Heart left ventricle (tissue), 16 donors: ENCODE data around the gene CSRNP2. TPM values are rescaled to one million over a fixed set of nuclear protein-coding genes. Genes with fewer than 3 reads are reported as not detected.

Experiments
- ATAC-seq, 4 donors: fragments of 200-7000 bp; cut with Tn5 transposase; one replicate each; pipeline ENCODE4 v1.9.1; 2020 to 2022; ENCODE audit warnings: moderate library complexity in 4 of 4, mild to moderate bottlenecking in 3 of 4, moderate number of reproducible peaks in 1 of 4
- DNase-seq, 5 donors: peaks; one replicate each; pipeline ENCODE4 v3.0.0-alpha.2; 2020
- H3K27ac ChIP-seq, 12 donors: fragments of 200-600 bp; sonication (generic) in 4 of 12; one replicate each; pipeline versions ENCODE4 v1.5.0 to v1.8.0; 2016 to 2022; ENCODE audit warnings: mild to moderate bottlenecking in 2 of 12
- H3K27me3 ChIP-seq, 9 donors: fragments of 200-600 bp; sonication (generic) in 2 of 9; one replicate each; pipeline versions ENCODE4 v1.5.1 to v1.8.0; 2016 to 2022; ENCODE audit warnings: mild to moderate bottlenecking in 3 of 9
- H3K36me3 ChIP-seq, 9 donors: fragments of 200-600 bp; sonication (generic) in 2 of 9; one replicate each; pipeline versions ENCODE4 v1.5.0 to v1.8.0; 2018 to 2022; ENCODE audit warnings: mild to moderate bottlenecking in 2 of 9
- H3K4me1 ChIP-seq, 12 donors: fragments of 200-600 bp; sonication (generic) in 4 of 12; one replicate each; pipeline versions ENCODE4 v1.5.0 to v1.8.0; 2016 to 2022; ENCODE audit warnings: mild to moderate bottlenecking in 3 of 12
- H3K4me3 ChIP-seq, 12 donors: fragments of 200-600 bp; sonication (generic) in 4 of 12; one replicate each; pipeline versions ENCODE4 v1.5.0 to v1.8.0; 2017 to 2022; ENCODE audit warnings: mild to moderate bottlenecking in 9 of 12, moderate library complexity in 4 of 12
- H3K9me3 ChIP-seq, 12 donors: fragments of 200-600 bp; sonication (generic) in 4 of 12; one replicate each; pipeline versions ENCODE4 v1.5.0 to v1.8.0; 2016 to 2022; ENCODE audit warnings: mild to moderate bottlenecking in 1 of 12
- POLR2A ChIP-seq, 2 donors: fragments of 450-650 bp; IDR thresholded peaks; one replicate each; pipeline ENCODE4 v1.6.1; 2017; ENCODE audit warnings: antibody characterized with exemption in 2 of 2, mild to moderate bottlenecking in 2 of 2, moderate library complexity in 2 of 2
- WGBS, 4 donors: extraction: QIAGEN DNeasy Blood & Tissue Kit in 2 of 4; methylation state at CpG; one replicate each; pipeline versions ENCODE4 v1.1.5 to v1.1.7; 2013 to 2018; 5-methylcytosine and 5-hydroxymethylcytosine counted together
- intact Hi-C, 10 donors: fragments of 100-400 bp; cut with DNase I; formaldehyde crosslinking; loops; one replicate each; pipeline versions ENCODE4 v1.11.1 to v1.14.2; 2022
- polyA plus RNA-seq, 2 donors: library from polyadenylated mRNA; stranded (reverse); fragments of 200-250 nt; gene quantifications; one replicate each; pipeline ENCODE4 v1.2.3, GENCODE V29; 2013
- total RNA-seq, 9 donors: library from RNA; depleted of rRNA in 2 of 9; stranded (reverse); fragments of >200 nt in 2 of 9; fragmentation: NEBNext Ultra II Directional in 3 of 9; extraction: Animal tissue kit (Norgen Biotek cat#: 25700) in 3 of 9; gene quantifications; one replicate each; pipeline versions ENCODE4 v1.1.0 to v1.2.4, GENCODE V29; 2016 to 2023
- TF ChIP-seq, protein P1 (sequence below), 12 donors: fragments of 200-600 bp; sonication (generic) in 4 of 12; IDR thresholded peaks; one replicate each; pipeline versions ENCODE4 v1.5.0 to v1.8.0; 2018 to 2022; ENCODE audit warnings: antibody characterized with exemption in 12 of 12, mild to moderate bottlenecking in 5 of 12
- donor health status: ischemic (EF 13 %, LVEDD 7.1; RV severe dilation, severe dysfunction).
- donor health status: healthy with polysubstance abuse.
- donor health status: DM: no; HTN: yes; CAD: no.
- donor health status: DM: no; HTN: no; CAD: no.
- donor health status: ischemic (EF 25% LVEDD 6.9; RV normal size, moderate dysfunction).
- donor health status: ischemic (EF 25% LVEDD 5.7; RV mildly dilated, moderate dysfunction).
- donor health status: healthy.
- donor health status: DM: yes; HTN: yes; CAD: no.
- donor health status: ischemic (EF 35%, LVEDD 5.7; RV mildly dilated, moderate dysfunction).
- donor health status: nonischemic (EF 11% LVEDD 7.7; RV severe dilation, severe dysfunction).
- donor health status: DM: yes; HTN: yes; CAD: no.
- donor health status: PGD.
- donor health status: ischemic (EF 29% LVEDD 5.4; RV normal size, mild dysfunction).
- donor health status: nonischemic (EF 23%, LVEDD 6.1; RV moderate dilation, normal function).

Gene CSRNP2
- total and polyA plus RNA-seq, 11 donors, result 10.0 to 25.7 (median 18.5) TPM

DNA sequence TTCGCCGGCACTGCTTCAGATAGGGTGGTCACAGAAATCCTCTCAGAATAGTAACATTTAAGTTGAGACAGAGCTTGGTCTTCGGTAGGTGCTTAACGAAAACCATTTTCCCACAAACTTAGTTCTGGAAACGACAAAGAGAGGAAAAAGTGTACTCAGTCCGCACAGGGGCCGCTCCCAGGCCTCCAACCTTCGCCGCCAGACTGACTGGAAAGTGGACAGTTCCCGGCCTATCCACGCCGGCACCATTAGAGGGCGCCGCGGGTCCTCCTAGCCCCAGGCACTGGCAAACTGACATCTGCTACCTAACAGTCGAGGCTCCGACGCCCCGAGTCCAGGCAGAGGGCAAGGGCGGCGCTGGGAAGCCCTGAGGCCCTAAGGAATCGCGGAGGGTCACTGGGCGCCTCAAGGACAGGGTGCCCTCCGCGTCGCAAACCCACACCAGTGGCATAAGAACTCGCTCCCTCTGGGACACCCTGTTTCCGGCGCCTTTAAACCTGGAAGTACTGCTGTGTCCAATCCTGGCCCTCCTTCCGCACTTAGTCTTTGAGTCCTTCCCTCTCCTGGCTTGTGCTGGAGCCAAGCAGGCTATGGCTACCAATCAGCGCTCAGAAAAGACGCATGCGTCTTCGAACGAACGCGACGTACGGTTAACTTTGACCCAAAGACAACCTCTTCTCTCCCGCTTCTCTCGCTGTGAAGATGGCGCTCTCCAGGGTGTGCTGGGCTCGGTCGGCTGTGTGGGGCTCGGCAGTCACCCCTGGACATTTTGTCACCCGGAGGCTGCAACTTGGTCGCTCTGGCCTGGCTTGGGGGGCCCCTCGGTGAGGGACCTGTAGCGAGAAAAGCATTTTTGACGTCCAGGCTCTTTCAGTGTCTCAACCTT is 35.5 kb downstream of the CSRNP2 start, which contains the start of gene LETMD1:
LETMD1 (plus strand) TSS at position 673 of the 886 bp plus-strand sequence; CDS start at position 703, 30 bp downstream.
- H3K4me3 ChIP-seq, result peak within 1 kb of the TSS; percentile 58 to 93 (median 80)
- peaks cover 0 to 29% (median 19%) of the 10 kb centered on the region in 12 donors for H3K4me1 ChIP-seq

DNA sequence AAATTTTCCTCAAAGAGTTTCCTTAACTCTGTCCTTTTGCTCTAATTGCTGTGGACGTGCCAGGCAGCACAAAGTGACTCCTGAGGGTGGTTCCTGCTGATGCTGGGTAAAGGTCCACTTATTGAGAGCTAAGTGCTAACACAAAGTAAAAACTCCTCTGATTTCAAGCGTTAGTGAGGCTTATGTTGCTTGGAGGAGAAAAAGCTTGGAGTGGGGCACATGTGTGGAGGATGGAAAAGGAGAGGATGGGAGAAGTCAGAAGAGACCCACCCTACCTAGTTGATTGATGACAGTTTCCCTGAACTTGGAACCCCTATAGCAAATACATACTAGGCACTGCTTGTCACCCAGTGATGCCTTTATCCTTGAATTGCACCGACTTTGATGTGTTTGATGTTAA is 47.1 kb downstream of the CSRNP2 start:
- Histone ChIP-seq H3K36me3 (no peaks in the 10 kb centered on the region), H3K4me3 (no peak overlapping the region), H3K9me3 (no peaks in the 10 kb centered on the region), H3K27me3 (no peaks in the 10 kb centered on the region), H3K4me1 (no peaks in the 10 kb centered on the region), H3K27ac (no peak overlapping the region)
- TF ChIP-seq POLR2A (IDR thresholded peaks at IDR 0.05), result no peak
- TF ChIP-seq, protein P1, sequence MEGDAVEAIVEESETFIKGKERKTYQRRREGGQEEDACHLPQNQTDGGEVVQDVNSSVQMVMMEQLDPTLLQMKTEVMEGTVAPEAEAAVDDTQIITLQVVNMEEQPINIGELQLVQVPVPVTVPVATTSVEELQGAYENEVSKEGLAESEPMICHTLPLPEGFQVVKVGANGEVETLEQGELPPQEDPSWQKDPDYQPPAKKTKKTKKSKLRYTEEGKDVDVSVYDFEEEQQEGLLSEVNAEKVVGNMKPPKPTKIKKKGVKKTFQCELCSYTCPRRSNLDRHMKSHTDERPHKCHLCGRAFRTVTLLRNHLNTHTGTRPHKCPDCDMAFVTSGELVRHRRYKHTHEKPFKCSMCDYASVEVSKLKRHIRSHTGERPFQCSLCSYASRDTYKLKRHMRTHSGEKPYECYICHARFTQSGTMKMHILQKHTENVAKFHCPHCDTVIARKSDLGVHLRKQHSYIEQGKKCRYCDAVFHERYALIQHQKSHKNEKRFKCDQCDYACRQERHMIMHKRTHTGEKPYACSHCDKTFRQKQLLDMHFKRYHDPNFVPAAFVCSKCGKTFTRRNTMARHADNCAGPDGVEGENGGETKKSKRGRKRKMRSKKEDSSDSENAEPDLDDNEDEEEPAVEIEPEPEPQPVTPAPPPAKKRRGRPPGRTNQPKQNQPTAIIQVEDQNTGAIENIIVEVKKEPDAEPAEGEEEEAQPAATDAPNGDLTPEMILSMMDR (IDR thresholded peaks at IDR 0.05), result no peak
- WGBS, 4 donors, result 70 to 79% (median 74%) methylated on average over 3 of the region's 3 CpGs
- intact Hi-C loops, result no loop called here
- no peak for ATAC-seq
- DNase-seq, result no peak

More for the DNA sequence above, 35.5 kb downstream of the CSRNP2 start, which contains the start of gene LETMD1:
- peak; percentile 92 to 97 (median 96) for DNase-seq
- intact Hi-C loops, result loop anchor here in 7 of 10 donors (1.0 to 10.0 kb wide), 10 partner anchors 22 to 297 kb away; partner anchors contain the start of genes CSRNP2 (in 5 of the 7), CELA1 (in 2 of the 7), DAZAP2 (in 2 of the 7) and POU6F1 (in 1 of the 7)
- Histone ChIP-seq H3K27ac (peak within 1 kb of the TSS; percentile 87 to 100 (median 96)), H3K9me3 (no peaks in the 10 kb centered on the region), H3K27me3 (no peaks in the 10 kb centered on the region), H3K36me3 (peaks cover 0 to 34% (median 27%) of the 10 kb centered on the region in 9 donors)
- ATAC-seq, result peak; percentile 100
- peak in 1 of 2 donors; percentile 65 for TF ChIP-seq POLR2A (IDR thresholded peaks at IDR 0.05)
- TF ChIP-seq, protein P1 (IDR thresholded peaks at IDR 0.05), result peak; percentile 82 to 98 (median 94)
- WGBS, 4 donors, result 4% methylated on average over 38 to 51 of the region's 51 CpGs

DNA sequence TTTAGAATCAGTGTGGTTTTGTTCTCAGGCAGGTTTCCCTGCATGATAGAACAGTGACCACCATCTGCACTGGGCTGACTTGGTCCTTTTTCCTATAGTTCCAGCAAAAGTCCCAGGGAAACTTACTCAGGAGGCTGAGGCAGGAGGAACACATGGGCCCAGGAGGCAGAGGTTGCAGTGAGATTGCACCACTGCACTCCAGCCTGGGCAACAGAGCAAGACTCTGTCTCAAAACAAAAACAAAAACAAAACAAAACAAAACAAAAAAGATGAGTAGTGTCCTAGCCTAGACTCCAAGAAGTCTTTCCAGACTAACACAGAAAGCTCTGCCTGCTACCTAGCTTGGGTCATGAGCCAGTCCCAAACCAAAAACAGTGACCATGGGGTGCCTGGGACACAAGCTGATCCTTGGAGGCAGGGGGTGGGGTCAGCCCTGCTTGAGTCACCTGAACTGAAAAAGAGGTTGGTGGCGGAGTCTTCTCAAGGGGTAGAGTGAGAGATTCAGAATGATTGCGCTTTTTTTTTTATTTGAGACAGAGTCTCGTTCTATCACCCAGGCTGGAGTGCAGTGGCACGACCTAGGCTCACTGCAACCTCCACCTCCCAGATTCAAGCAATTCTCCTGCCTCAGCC is 49.8 kb downstream of the CSRNP2 start:
- Histone ChIP-seq H3K27me3 (no peaks in the 10 kb centered on the region), H3K9me3 (no peaks in the 10 kb centered on the region), H3K27ac (no peak overlapping the region), H3K4me3 (no peak overlapping the region), H3K36me3 (no peaks in the 10 kb centered on the region), H3K4me1 (peaks cover 0 to 1% (median 0%) of the 10 kb centered on the region in 12 donors)
- WGBS, 4 donors, result 90 to 95% (median 94%) methylated on average over 4 of the region's 4 CpGs
- no peak for ATAC-seq
- DNase-seq, result no peak
- intact Hi-C loops, result no loop called here
- TF ChIP-seq POLR2A (IDR thresholded peaks at IDR 0.05), result no peak
- TF ChIP-seq, protein P1 (IDR thresholded peaks at IDR 0.05), result no peak

DNA sequence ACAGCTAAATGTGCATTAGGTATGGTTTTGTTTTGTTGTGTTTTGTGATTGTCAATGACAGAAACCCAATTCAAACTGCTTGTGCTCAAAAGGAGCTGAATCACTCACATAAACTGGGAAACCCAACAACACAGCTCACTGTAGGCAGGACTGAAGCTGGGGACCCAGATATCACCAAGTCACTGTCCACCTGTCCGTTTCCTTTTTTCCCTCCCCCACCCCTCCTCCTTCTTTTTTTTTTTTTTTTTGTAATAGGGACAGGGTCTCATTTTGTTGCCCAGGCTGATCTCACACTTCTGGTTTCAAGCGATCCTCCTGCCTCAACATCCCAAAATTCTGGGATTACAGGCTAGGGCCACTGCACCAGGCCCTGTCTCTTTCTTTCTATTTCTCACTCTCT is 50.3 kb downstream of the CSRNP2 start:
- no peak for DNase-seq
- H3K36me3 ChIP-seq, result no peaks in the 10 kb centered on the region
- ATAC-seq, result no peak
- H3K9me3 ChIP-seq, result no peaks in the 10 kb centered on the region
- H3K27me3 ChIP-seq, result no peaks in the 10 kb centered on the region
- TF ChIP-seq POLR2A (IDR thresholded peaks at IDR 0.05), result no peak
- TF ChIP-seq, protein P1 (IDR thresholded peaks at IDR 0.05), result no peak
- 74 to 87% (median 78%) methylated on average over 2 of the region's 2 CpGs for WGBS, 4 donors
- no peak overlapping the region for H3K27ac ChIP-seq
- peaks cover 0 to 7% (median 0%) of the 10 kb centered on the region in 12 donors for H3K4me1 ChIP-seq
- H3K4me3 ChIP-seq, result no peak overlapping the region
- intact Hi-C loops, result no loop called here
